ENCODE data around the gene TRIML1. TPM values are rescaled to one million over a fixed set of nuclear protein-coding genes. Genes with fewer than 3 reads are reported as not detected.

The TRIML1 gene
- total RNA-seq, 2 donors from 2014 or later = 2.2 TPM; not detected in 1

DNA sequence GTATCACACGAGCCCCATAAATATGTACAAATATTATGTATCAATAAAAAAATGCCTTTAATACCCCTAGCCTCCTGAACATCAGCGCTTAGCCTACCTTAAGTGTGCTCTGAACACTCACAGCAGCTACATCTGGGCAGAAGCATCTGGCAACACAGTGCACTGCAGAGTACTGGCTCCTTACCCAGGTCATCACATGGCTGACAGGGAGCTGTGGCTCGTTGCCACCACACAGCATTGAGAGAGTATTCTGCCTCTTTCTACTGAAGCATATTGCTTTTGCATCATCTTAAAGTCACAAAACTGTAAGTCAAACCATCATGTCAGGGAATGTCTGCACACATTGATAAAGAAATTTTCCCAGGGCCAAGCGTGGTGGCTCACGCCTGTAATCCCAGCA lies 55.2 kb downstream of the TRIML1 start:
- intact Hi-C loops (cut with DNase I) = no loop called here
- Histone ChIP-seq H3K9me3 (peaks cover 4% of the 10 kb centered on the region), H3K36me3 (no peaks in the 10 kb centered on the region), H3K4me1 (replicated peaks) (no peaks in the 10 kb centered on the region), H3K27ac (no peak overlapping the region), H3K27me3 (replicated peaks; ENCODE audit: insufficient read depth) (no peaks in the 10 kb centered on the region), H3K4me3 (no peak overlapping the region)
- no peak for DNase-seq (ENCODE audit: low spot score)
- WGBS = 84% methylated on average over 5 of the region's 5 CpGs
- TF ChIP-seq POLR2A (IDR thresholded peaks at IDR 0.05) (no peak), POLR2AphosphoS5 (IDR thresholded peaks at IDR 0.05) (no peak)
- TF ChIP-seq, protein P1, sequence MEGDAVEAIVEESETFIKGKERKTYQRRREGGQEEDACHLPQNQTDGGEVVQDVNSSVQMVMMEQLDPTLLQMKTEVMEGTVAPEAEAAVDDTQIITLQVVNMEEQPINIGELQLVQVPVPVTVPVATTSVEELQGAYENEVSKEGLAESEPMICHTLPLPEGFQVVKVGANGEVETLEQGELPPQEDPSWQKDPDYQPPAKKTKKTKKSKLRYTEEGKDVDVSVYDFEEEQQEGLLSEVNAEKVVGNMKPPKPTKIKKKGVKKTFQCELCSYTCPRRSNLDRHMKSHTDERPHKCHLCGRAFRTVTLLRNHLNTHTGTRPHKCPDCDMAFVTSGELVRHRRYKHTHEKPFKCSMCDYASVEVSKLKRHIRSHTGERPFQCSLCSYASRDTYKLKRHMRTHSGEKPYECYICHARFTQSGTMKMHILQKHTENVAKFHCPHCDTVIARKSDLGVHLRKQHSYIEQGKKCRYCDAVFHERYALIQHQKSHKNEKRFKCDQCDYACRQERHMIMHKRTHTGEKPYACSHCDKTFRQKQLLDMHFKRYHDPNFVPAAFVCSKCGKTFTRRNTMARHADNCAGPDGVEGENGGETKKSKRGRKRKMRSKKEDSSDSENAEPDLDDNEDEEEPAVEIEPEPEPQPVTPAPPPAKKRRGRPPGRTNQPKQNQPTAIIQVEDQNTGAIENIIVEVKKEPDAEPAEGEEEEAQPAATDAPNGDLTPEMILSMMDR (IDR thresholded peaks at IDR 0.05) = no peak

DNA sequence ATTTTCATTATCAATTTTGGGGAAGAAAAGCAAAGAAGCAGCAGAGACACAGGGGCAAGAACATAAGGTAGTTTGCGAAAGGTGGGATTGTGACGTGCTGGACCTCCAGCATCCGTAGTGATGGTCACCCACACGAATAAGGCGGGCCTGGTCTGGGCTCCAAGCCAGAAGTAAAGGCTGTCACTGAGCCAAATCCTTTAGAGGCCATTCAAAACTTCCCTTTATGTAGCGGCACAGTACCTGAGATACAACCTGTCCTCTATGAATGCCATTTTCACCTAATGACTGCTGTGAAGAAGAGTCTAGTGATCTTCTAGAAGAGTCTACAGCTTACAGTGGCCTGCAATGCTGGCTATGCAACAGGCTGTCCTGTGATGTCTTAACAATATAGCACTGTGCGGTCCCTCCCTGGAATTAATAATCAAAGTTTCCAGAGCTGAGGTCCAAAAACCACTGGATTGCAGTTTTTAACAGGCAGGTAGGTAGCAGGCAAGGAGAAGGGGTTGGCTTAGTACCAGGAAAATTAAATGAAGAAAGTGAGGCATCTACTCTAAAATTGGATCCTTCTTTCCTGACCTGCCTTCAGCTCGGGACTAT lies 56.2 kb downstream of the TRIML1 start:
- no peak overlapping the region for H3K4me3 ChIP-seq
- H3K4me1 ChIP-seq (replicated peaks) = no peaks in the 10 kb centered on the region
- no peaks in the 10 kb centered on the region for H3K27me3 ChIP-seq (replicated peaks; ENCODE audit: insufficient read depth)
- no peak for DNase-seq (ENCODE audit: low spot score)
- H3K27ac ChIP-seq = no peak overlapping the region
- TF ChIP-seq, protein P1 (IDR thresholded peaks at IDR 0.05) = no peak
- TF ChIP-seq POLR2AphosphoS5 (IDR thresholded peaks at IDR 0.05) (no peak), POLR2A (IDR thresholded peaks at IDR 0.05) (no peak)
- peaks cover 4% of the 10 kb centered on the region for H3K9me3 ChIP-seq
- intact Hi-C loops (cut with DNase I) = no loop called here
- H3K36me3 ChIP-seq = no peaks in the 10 kb centered on the region
- 47% methylated on average over 8 of the region's 8 CpGs for whole genome bisulfite sequencing

DNA sequence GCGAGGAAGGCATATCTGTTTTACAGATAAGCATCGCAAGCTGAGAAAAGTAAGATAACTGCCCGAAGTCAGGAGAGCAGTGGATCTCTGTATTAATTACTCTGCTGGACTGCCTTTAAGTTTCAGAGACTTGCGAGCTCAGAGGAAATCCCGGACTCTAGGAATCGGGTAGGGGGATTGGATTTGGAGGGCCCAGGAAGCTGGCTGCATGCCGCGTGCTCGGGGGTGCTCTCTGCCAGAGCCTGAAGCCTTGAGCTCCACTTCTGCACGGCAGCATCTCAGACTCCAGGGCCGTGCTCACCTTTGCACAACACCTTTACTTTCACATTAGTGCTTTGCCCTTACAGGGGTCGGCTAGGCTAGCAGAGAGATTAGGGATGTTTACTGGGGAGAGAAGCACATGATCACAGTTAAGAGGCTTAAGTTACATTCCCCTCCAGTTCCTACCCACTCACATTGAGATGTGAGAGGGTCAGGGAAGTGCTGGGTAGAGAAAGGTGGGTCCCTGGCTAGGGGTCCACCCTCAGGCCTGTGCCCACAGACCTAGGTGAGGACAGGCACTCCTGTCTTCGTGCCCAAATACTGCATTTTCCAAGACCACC lies 57.0 kb downstream of the TRIML1 start:
- peaks cover under 1% of the 10 kb centered on the region for H3K9me3 ChIP-seq
- H3K4me1 ChIP-seq (replicated peaks) = no peaks in the 10 kb centered on the region
- TF ChIP-seq POLR2AphosphoS5 (IDR thresholded peaks at IDR 0.05) (no peak), POLR2A (IDR thresholded peaks at IDR 0.05) (no peak)
- TF ChIP-seq, protein P1 (IDR thresholded peaks at IDR 0.05) = no peak
- no peak for DNase-seq (ENCODE audit: low spot score)
- H3K36me3 ChIP-seq = no peaks in the 10 kb centered on the region
- no peak overlapping the region for H3K27ac ChIP-seq
- intact Hi-C loops (cut with DNase I) = no loop called here
- no peaks in the 10 kb centered on the region for H3K27me3 ChIP-seq (replicated peaks; ENCODE audit: insufficient read depth)
- no peak overlapping the region for H3K4me3 ChIP-seq
- 39% methylated on average over 11 of the region's 13 CpGs for WGBS

Small RNA genes lying within 50 kb of the gene (small RNA-seq; reads per million reads assigned to genes)
- 0 reads per million in 2 donors for gene RNU6-173P

Other genes starting within 250 kb of the TRIML1 start
- under 1 TPM in 1 of 2 donors, not detected in 1; 0.57 TPM for gene ZFP42, start 143.7 kb upstream of the TRIML1 start, total RNA-seq
- under 1 TPM in 1 of 2 donors, not detected in 1; 0.74 TPM for gene TRIML2, start 29.8 kb upstream of the TRIML1 start, total RNA-seq